Right atrium auricular region (tissue), 2 donors: ENCODE measurements around the gene NDUFAF8. TPM values are rescaled to one million over a fixed set of nuclear protein-coding genes. Genes with fewer than 3 reads are reported as not detected.

Source experiments
- DNase-seq: peaks from one replicate; pipeline ENCODE4 v3.0.0-alpha.2; 2019; ENCODE audit warnings: low spot score
- H3K27ac ChIP-seq, 2 donors: fragments of 200-600 bp; sonication (generic); 1 replicate in 1 of 2; 2 replicates in 1 of 2; pipeline ENCODE4 v1.5.1; 2016 to 2019
- H3K27me3 ChIP-seq, 2 donors: fragments of 200-600 bp; sonication (generic); one replicate each; pipeline versions ENCODE4 v1.5.1 to v1.6.0; 2017 to 2019
- H3K36me3 ChIP-seq: fragments of 200-600 bp; sonication (generic); one replicate; pipeline ENCODE4 v1.5.1; 2016
- H3K4me1 ChIP-seq, 2 donors: fragments of 200-600 bp; sonication (generic); one replicate each; pipeline versions ENCODE4 v1.5.1 to v1.6.0; 2017 to 2019
- H3K4me3 ChIP-seq, 2 donors: fragments of 200-600 bp; sonication (generic); 1 replicate in 1 of 2; 2 replicates in 1 of 2; pipeline ENCODE4 v1.5.1; 2017 to 2019; ENCODE audit warnings: mild to moderate bottlenecking in 1 of 2, moderate library complexity in 1 of 2
- H3K9me3 ChIP-seq, 2 donors: fragments of 200-600 bp; sonication (generic); one replicate each; pipeline ENCODE4 v1.5.1; 2019
- CTCF ChIP-seq, 2 donors: fragments of 200-600 bp; sonication (generic); IDR thresholded peaks; one replicate each; pipeline ENCODE4 v1.5.1; 2019; ENCODE audit warnings: antibody characterized with exemption in 2 of 2
- total RNA-seq, 2 donors: library from RNA; depleted of rRNA; stranded (reverse); fragments of >200 nt; gene quantifications; one replicate each; pipeline ENCODE4 v1.1.0, GENCODE V29; 2016

The NDUFAF8 gene
- total RNA-seq, 2 donors from 2014 or later = 53.1 to 53.5 TPM

GRCh38 chr17:81206166-81206565 lies 33.0 kb upstream of the NDUFAF8 start:
- Histone ChIP-seq H3K36me3 (no peaks in the 10 kb centered on the region), H3K9me3 (no peaks in the 10 kb centered on the region), H3K27me3 (no peaks in the 10 kb centered on the region), H3K4me3 (no peak overlapping the region), H3K4me1 (no peaks in the 10 kb centered on the region), H3K27ac (no peak overlapping the region)
- TF ChIP-seq CTCF (IDR thresholded peaks at IDR 0.05) = no peak
- DNase-seq = no peak

GRCh38 chr17:81206657-81207056 lies 32.5 kb upstream of the NDUFAF8 start:
- H3K36me3 ChIP-seq = no peaks in the 10 kb centered on the region
- no peak for DNase-seq

GRCh38 chr17:81207610-81208581 lies 31.2 kb upstream of the NDUFAF8 start:
- TF ChIP-seq CTCF (IDR thresholded peaks at IDR 0.05) = no peak
- H3K27ac ChIP-seq = no peak overlapping the region
- H3K9me3 ChIP-seq = no peaks in the 10 kb centered on the region
- DNase-seq = no peak
- H3K4me3 ChIP-seq = no peak overlapping the region
- H3K36me3 ChIP-seq = no peaks in the 10 kb centered on the region
- H3K27me3 ChIP-seq = no peaks in the 10 kb centered on the region
- no peaks in the 10 kb centered on the region for H3K4me1 ChIP-seq

More at GRCh38 chr17:81206657-81207056, 32.5 kb upstream of the NDUFAF8 start:
- no peaks in the 10 kb centered on the region for H3K4me1 ChIP-seq
- no peak overlapping the region for H3K4me3 ChIP-seq
- TF ChIP-seq CTCF (IDR thresholded peaks at IDR 0.05) = no peak
- H3K27me3 ChIP-seq = no peaks in the 10 kb centered on the region
- no peak overlapping the region for H3K27ac ChIP-seq
- no peaks in the 10 kb centered on the region for H3K9me3 ChIP-seq

GRCh38 chr17:81208651-81209050 lies 30.5 kb upstream of the NDUFAF8 start:
- Histone ChIP-seq H3K4me1 (no peaks in the 10 kb centered on the region), H3K36me3 (no peaks in the 10 kb centered on the region), H3K9me3 (no peaks in the 10 kb centered on the region), H3K4me3 (no peak overlapping the region), H3K27me3 (no peaks in the 10 kb centered on the region), H3K27ac (no peak overlapping the region)
- DNase-seq = no peak
- no peak for TF ChIP-seq CTCF (IDR thresholded peaks at IDR 0.05)

GRCh38 chr17:81209141-81209540 lies 30.0 kb upstream of the NDUFAF8 start:
- Histone ChIP-seq H3K4me1 (no peaks in the 10 kb centered on the region), H3K36me3 (no peaks in the 10 kb centered on the region), H3K9me3 (no peaks in the 10 kb centered on the region), H3K27me3 (no peaks in the 10 kb centered on the region), H3K4me3 (no peak overlapping the region), H3K27ac (no peak overlapping the region)
- no peak for DNase-seq
- no peak for TF ChIP-seq CTCF (IDR thresholded peaks at IDR 0.05)
